ENCODE results near the gene DNAJC18.

- TF ChIP-seq SUZ12 (IDR thresholded peaks at IDR 0.05) (no peak), TARDBP (IDR thresholded peaks at IDR 0.05) (no peak), ELF4 (IDR thresholded peaks at IDR 0.05) (no peak), FOXM1 (IDR thresholded peaks at IDR 0.05; ENCODE audit: borderline replicate concordance) (no peak), BHLHE40 (IDR thresholded peaks at IDR 0.05; ENCODE audit: borderline replicate concordance) (no peak), HDGF (IDR thresholded peaks at IDR 0.05; ENCODE audit: borderline replicate concordance) (no peak)
Observed at GRCh38 chr5:139462586-139463276, 23.4 kb upstream of the DNAJC18 start, which contains the start of gene ECSCR.

Data from HEK293T (cell line).